ENCODE results near the gene PTPRD. TPM values are rescaled to one million over a fixed set of nuclear protein-coding genes. Genes with fewer than 3 reads are reported as not detected.
A peak's percentile ranks its signal among the peaks of the same experiment; 100 is the strongest.

The PTPRD gene
- total RNA-seq, 1 donor from 2014 or later, result 75.7 TPM

- no peaks in the 10 kb centered on the region for H3K9me3 ChIP-seq (ENCODE audit: control insufficient read depth in 3 of 3, low read length in 3 of 3)
- no peaks in the 10 kb centered on the region for H3K36me3 ChIP-seq (ENCODE audit: control insufficient read depth in 3 of 3, insufficient read depth in 3 of 3, low read length in 3 of 3)
- no peak overlapping the region for H3K9ac ChIP-seq (ENCODE audit: low read depth in 1 of 3, low read length in 3 of 3)
- H3K4me3 ChIP-seq (ENCODE audit: low read length in 3 of 3), result no peak overlapping the region
- no peak overlapping the region for H3K27ac ChIP-seq (ENCODE audit: low read depth, low read length)
- peaks cover 0 to under 1% (median 0%) of the 10 kb centered on the region in 3 donors for H3K4me1 ChIP-seq (ENCODE audit: control insufficient read depth in 3 of 3, insufficient read depth in 3 of 3, low read length in 3 of 3)
- H3K27me3 ChIP-seq (ENCODE audit: control insufficient read depth in 3 of 3, insufficient read depth in 3 of 3, low read length in 3 of 3), result no peaks in the 10 kb centered on the region
These were observed 1873.9 kb downstream of the PTPRD start for GRCh38 chr9:8738945-8739344.

GRCh38 chr9:8736805-8737204 is 1876.0 kb downstream of the PTPRD start:
- Histone ChIP-seq H3K4me1 (ENCODE audit: control insufficient read depth in 3 of 3, insufficient read depth in 3 of 3, low read length in 3 of 3) (peaks cover 0 to 6% (median 3%) of the 10 kb centered on the region in 3 donors), H3K27ac (ENCODE audit: low read depth, low read length) (no peak overlapping the region), H3K4me3 (ENCODE audit: low read length in 3 of 3) (no peak overlapping the region), H3K27me3 (ENCODE audit: control insufficient read depth in 3 of 3, insufficient read depth in 3 of 3, low read length in 3 of 3) (no peaks in the 10 kb centered on the region), H3K36me3 (ENCODE audit: control insufficient read depth in 3 of 3, insufficient read depth in 3 of 3, low read length in 3 of 3) (no peaks in the 10 kb centered on the region), H3K9ac (ENCODE audit: low read depth in 1 of 3, low read length in 3 of 3) (no peak overlapping the region), H3K9me3 (ENCODE audit: control insufficient read depth in 3 of 3, low read length in 3 of 3) (no peaks in the 10 kb centered on the region)

DNA sequence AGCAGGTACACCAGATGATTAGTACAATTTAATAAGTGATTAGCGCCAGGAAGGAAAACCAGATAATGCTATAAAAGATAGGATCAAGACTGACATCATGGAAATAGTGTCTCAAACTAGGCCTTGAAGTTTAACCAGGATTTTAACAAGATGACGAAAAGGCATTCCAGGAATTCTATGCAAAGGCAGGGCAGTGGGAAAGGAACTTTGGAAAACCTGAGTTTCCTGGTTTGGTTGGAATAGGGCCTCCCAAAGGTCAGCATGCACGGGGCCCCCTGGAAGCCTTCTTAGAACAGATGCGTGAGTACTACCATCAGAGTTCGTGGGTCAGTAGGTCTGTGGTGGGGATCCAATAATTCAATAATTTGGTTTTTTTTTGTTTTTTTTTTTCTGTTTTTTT is 1878.0 kb downstream of the PTPRD start:
- Histone ChIP-seq H3K4me3 (ENCODE audit: low read length in 3 of 3) (no peak overlapping the region), H3K9me3 (ENCODE audit: control insufficient read depth in 3 of 3, low read length in 3 of 3) (no peaks in the 10 kb centered on the region), H3K4me1 (ENCODE audit: control insufficient read depth in 3 of 3, insufficient read depth in 3 of 3, low read length in 3 of 3) (peaks cover 0 to 6% (median 3%) of the 10 kb centered on the region in 3 donors), H3K9ac (ENCODE audit: low read depth in 1 of 3, low read length in 3 of 3) (no peak overlapping the region), H3K36me3 (ENCODE audit: control insufficient read depth in 3 of 3, insufficient read depth in 3 of 3, low read length in 3 of 3) (no peaks in the 10 kb centered on the region), H3K27ac (ENCODE audit: low read depth, low read length) (no peak overlapping the region), H3K27me3 (ENCODE audit: control insufficient read depth in 3 of 3, insufficient read depth in 3 of 3, low read length in 3 of 3) (no peaks in the 10 kb centered on the region)

- Histone ChIP-seq H3K4me1 (ENCODE audit: control insufficient read depth in 3 of 3, insufficient read depth in 3 of 3, low read length in 3 of 3) (peaks cover 0 to 6% (median 3%) of the 10 kb centered on the region in 3 donors), H3K27me3 (ENCODE audit: control insufficient read depth in 3 of 3, insufficient read depth in 3 of 3, low read length in 3 of 3) (no peaks in the 10 kb centered on the region), H3K9me3 (ENCODE audit: control insufficient read depth in 3 of 3, low read length in 3 of 3) (no peaks in the 10 kb centered on the region), H3K36me3 (ENCODE audit: control insufficient read depth in 3 of 3, insufficient read depth in 3 of 3, low read length in 3 of 3) (no peaks in the 10 kb centered on the region), H3K27ac (ENCODE audit: low read depth, low read length) (no peak overlapping the region), H3K4me3 (ENCODE audit: low read length in 3 of 3) (peak overlapping the region; percentile 44 to 67 (median 52)), H3K9ac (ENCODE audit: low read depth in 1 of 3, low read length in 3 of 3) (peak overlapping the region in 2 of 3 donors; percentile 10 to 36)
These were observed 1879.5 kb downstream of the PTPRD start for GRCh38 chr9:8733131-8733954.

- Histone ChIP-seq H3K4me3 (ENCODE audit: low read length in 3 of 3) (no peak overlapping the region), H3K9me3 (ENCODE audit: control insufficient read depth in 3 of 3, low read length in 3 of 3) (no peaks in the 10 kb centered on the region), H3K27me3 (ENCODE audit: control insufficient read depth in 3 of 3, insufficient read depth in 3 of 3, low read length in 3 of 3) (no peaks in the 10 kb centered on the region), H3K36me3 (ENCODE audit: control insufficient read depth in 3 of 3, insufficient read depth in 3 of 3, low read length in 3 of 3) (no peaks in the 10 kb centered on the region), H3K4me1 (ENCODE audit: control insufficient read depth in 3 of 3, insufficient read depth in 3 of 3, low read length in 3 of 3) (peaks cover 0 to 6% (median 3%) of the 10 kb centered on the region in 3 donors), H3K27ac (ENCODE audit: low read depth, low read length) (no peak overlapping the region), H3K9ac (ENCODE audit: low read depth in 1 of 3, low read length in 3 of 3) (no peak overlapping the region)
These were observed 1880.3 kb downstream of the PTPRD start for GRCh38 chr9:8732367-8733075.

DNA sequence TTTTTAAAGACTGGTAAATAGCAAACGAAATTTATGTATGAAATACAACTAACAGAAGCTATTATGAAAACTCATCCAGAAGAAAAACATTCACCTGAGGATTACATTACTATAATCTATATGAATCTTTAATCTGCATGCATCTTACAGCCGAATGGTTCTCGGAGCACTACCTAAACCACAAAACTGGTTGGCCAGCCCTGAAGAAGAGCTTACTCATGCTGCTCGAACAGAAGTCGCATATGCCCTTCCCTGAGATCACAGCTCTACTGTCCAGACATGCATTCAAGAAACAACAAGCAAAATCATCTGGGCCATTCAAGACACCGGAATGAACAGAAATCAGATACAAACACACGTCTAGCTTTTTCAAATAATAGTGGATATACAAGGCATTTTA is 1882.2 kb downstream of the PTPRD start:
- H3K4me3 ChIP-seq (ENCODE audit: low read length in 3 of 3), result no peak overlapping the region
- no peaks in the 10 kb centered on the region for H3K36me3 ChIP-seq (ENCODE audit: control insufficient read depth in 3 of 3, insufficient read depth in 3 of 3, low read length in 3 of 3)
- H3K9ac ChIP-seq (ENCODE audit: low read depth in 1 of 3, low read length in 3 of 3), result no peak overlapping the region
- H3K27me3 ChIP-seq (ENCODE audit: control insufficient read depth in 3 of 3, insufficient read depth in 3 of 3, low read length in 3 of 3), result no peaks in the 10 kb centered on the region
- H3K9me3 ChIP-seq (ENCODE audit: control insufficient read depth in 3 of 3, low read length in 3 of 3), result no peaks in the 10 kb centered on the region
- H3K27ac ChIP-seq (ENCODE audit: low read depth, low read length), result no peak overlapping the region
- peaks cover 0 to 6% (median 3%) of the 10 kb centered on the region in 3 donors for H3K4me1 ChIP-seq (ENCODE audit: control insufficient read depth in 3 of 3, insufficient read depth in 3 of 3, low read length in 3 of 3)

GRCh38 chr9:8728910-8729309 is 1883.9 kb downstream of the PTPRD start:
- no peaks in the 10 kb centered on the region for H3K36me3 ChIP-seq (ENCODE audit: control insufficient read depth in 3 of 3, insufficient read depth in 3 of 3, low read length in 3 of 3)
- H3K27ac ChIP-seq (ENCODE audit: low read depth, low read length), result no peak overlapping the region
- H3K27me3 ChIP-seq (ENCODE audit: control insufficient read depth in 3 of 3, insufficient read depth in 3 of 3, low read length in 3 of 3), result no peaks in the 10 kb centered on the region
- peaks cover 0 to 5% (median 3%) of the 10 kb centered on the region in 3 donors for H3K4me1 ChIP-seq (ENCODE audit: control insufficient read depth in 3 of 3, insufficient read depth in 3 of 3, low read length in 3 of 3)
- H3K9me3 ChIP-seq (ENCODE audit: control insufficient read depth in 3 of 3, low read length in 3 of 3), result no peaks in the 10 kb centered on the region
- H3K9ac ChIP-seq (ENCODE audit: low read depth in 1 of 3, low read length in 3 of 3), result no peak overlapping the region
- no peak overlapping the region for H3K4me3 ChIP-seq (ENCODE audit: low read length in 3 of 3)

- no peaks in the 10 kb centered on the region for H3K27me3 ChIP-seq (ENCODE audit: control insufficient read depth in 3 of 3, insufficient read depth in 3 of 3, low read length in 3 of 3)
- no peaks in the 10 kb centered on the region for H3K9me3 ChIP-seq (ENCODE audit: control insufficient read depth in 3 of 3, low read length in 3 of 3)
- no peaks in the 10 kb centered on the region for H3K36me3 ChIP-seq (ENCODE audit: control insufficient read depth in 3 of 3, insufficient read depth in 3 of 3, low read length in 3 of 3)
- no peak overlapping the region for H3K27ac ChIP-seq (ENCODE audit: low read depth, low read length)
- H3K9ac ChIP-seq (ENCODE audit: low read depth in 1 of 3, low read length in 3 of 3), result no peak overlapping the region
- H3K4me3 ChIP-seq (ENCODE audit: low read length in 3 of 3), result no peak overlapping the region
- no peaks in the 10 kb centered on the region for H3K4me1 ChIP-seq (ENCODE audit: control insufficient read depth in 3 of 3, insufficient read depth in 3 of 3, low read length in 3 of 3)
These were observed 1885.6 kb downstream of the PTPRD start for GRCh38 chr9:8727191-8727590.

GRCh38 chr9:8726692-8727091 is 1886.1 kb downstream of the PTPRD start:
- H3K9me3 ChIP-seq (ENCODE audit: control insufficient read depth in 3 of 3, low read length in 3 of 3), result no peaks in the 10 kb centered on the region
- H3K36me3 ChIP-seq (ENCODE audit: control insufficient read depth in 3 of 3, insufficient read depth in 3 of 3, low read length in 3 of 3), result no peaks in the 10 kb centered on the region
- H3K4me1 ChIP-seq (ENCODE audit: control insufficient read depth in 3 of 3, insufficient read depth in 3 of 3, low read length in 3 of 3), result no peaks in the 10 kb centered on the region
- no peak overlapping the region for H3K4me3 ChIP-seq (ENCODE audit: low read length in 3 of 3)
- H3K27me3 ChIP-seq (ENCODE audit: control insufficient read depth in 3 of 3, insufficient read depth in 3 of 3, low read length in 3 of 3), result no peaks in the 10 kb centered on the region
- H3K27ac ChIP-seq (ENCODE audit: low read depth, low read length), result no peak overlapping the region
- H3K9ac ChIP-seq (ENCODE audit: low read depth in 1 of 3, low read length in 3 of 3), result no peak overlapping the region

DNA sequence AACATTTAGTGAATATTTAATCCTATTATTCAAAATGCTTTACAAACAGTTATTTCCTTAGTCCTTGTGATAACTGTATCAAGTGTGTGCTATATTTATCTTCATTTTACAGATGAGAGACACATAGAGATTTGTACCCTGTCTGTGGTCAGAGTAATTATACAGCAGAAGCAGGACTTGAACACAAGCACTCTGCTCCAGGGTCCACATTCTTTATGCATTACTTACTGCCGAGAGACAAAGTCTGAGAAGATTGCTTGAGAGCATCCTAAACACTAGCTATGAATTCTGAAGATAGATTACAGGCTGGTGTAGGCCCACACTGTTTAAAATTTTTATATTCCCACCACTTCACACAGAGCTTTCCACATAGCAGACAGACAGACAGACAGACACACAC is 1887.2 kb downstream of the PTPRD start:
- no peaks in the 10 kb centered on the region for H3K27me3 ChIP-seq (ENCODE audit: control insufficient read depth in 3 of 3, insufficient read depth in 3 of 3, low read length in 3 of 3)
- no peak overlapping the region for H3K4me3 ChIP-seq (ENCODE audit: low read length in 3 of 3)
- no peak overlapping the region for H3K27ac ChIP-seq (ENCODE audit: low read depth, low read length)
- no peaks in the 10 kb centered on the region for H3K9me3 ChIP-seq (ENCODE audit: control insufficient read depth in 3 of 3, low read length in 3 of 3)
- no peaks in the 10 kb centered on the region for H3K36me3 ChIP-seq (ENCODE audit: control insufficient read depth in 3 of 3, insufficient read depth in 3 of 3, low read length in 3 of 3)
- H3K4me1 ChIP-seq (ENCODE audit: control insufficient read depth in 3 of 3, insufficient read depth in 3 of 3, low read length in 3 of 3), result no peaks in the 10 kb centered on the region
- no peak overlapping the region for H3K9ac ChIP-seq (ENCODE audit: low read depth in 1 of 3, low read length in 3 of 3)
